Measurements from ENCODE around the gene PTPN18. TPM values are rescaled to one million over a fixed set of nuclear protein-coding genes. Genes with fewer than 3 reads are reported as not detected.

PTPN18 gene
- total and polyA plus RNA-seq, 11 donors = 9.7 to 42.5 (median 12.6) TPM

DNA sequence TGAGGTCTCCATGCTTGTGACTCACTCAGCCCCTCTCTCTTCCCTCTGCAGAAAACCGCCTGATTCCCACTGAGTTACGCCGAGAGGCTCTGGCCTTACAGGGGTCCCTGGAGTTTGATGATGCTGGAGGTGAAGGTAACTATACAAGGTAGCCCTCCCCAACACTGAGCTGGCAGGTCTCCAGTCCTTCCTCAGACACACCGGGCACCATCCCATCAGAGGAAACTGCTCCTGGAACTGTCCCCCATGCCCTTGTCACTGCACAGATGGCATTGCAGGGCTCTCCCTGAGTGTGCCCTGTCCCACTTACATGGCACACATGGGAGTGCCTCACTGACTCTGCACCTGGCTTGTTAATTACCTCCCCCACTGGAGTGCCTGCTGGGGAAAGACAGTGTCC lies 11.3 kb upstream of the PTPN18 start:
- Histone ChIP-seq H3K4me1 (peaks cover 3 to 26% (median 17%) of the 10 kb centered on the region in 12 donors), H3K36me3 (peaks cover 4 to 60% (median 48%) of the 10 kb centered on the region in 9 donors), H3K4me3 (no peak overlapping the region), H3K27me3 (no peaks in the 10 kb centered on the region), H3K9me3 (no peaks in the 10 kb centered on the region), H3K27ac (no peak overlapping the region)
- ATAC-seq = no peak
- intact Hi-C loops (cut with DNase I) = loop anchor here in 2 of 10 donors (5.0 kb wide), 2 partner anchors 162 to 467 kb away; partner anchors contain the start of genes MZT2B (in 1 of the 2) and SMPD4 (in 1 of the 2)
- DNase-seq = no peak
- WGBS, 4 donors = 90 to 97% (median 92%) methylated on average over 4 of the region's 4 CpGs
- TF ChIP-seq, protein P1, sequence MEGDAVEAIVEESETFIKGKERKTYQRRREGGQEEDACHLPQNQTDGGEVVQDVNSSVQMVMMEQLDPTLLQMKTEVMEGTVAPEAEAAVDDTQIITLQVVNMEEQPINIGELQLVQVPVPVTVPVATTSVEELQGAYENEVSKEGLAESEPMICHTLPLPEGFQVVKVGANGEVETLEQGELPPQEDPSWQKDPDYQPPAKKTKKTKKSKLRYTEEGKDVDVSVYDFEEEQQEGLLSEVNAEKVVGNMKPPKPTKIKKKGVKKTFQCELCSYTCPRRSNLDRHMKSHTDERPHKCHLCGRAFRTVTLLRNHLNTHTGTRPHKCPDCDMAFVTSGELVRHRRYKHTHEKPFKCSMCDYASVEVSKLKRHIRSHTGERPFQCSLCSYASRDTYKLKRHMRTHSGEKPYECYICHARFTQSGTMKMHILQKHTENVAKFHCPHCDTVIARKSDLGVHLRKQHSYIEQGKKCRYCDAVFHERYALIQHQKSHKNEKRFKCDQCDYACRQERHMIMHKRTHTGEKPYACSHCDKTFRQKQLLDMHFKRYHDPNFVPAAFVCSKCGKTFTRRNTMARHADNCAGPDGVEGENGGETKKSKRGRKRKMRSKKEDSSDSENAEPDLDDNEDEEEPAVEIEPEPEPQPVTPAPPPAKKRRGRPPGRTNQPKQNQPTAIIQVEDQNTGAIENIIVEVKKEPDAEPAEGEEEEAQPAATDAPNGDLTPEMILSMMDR (IDR thresholded peaks at IDR 0.05) = no peak

GRCh38 chr2:130345091-130345490 lies 10.8 kb upstream of the PTPN18 start:
- 92 to 96% (median 96%) methylated on average over 11 to 13 of the region's 13 CpGs for WGBS, 4 donors
- intact Hi-C loops (cut with DNase I) = no loop called here
- TF ChIP-seq, protein P1 (IDR thresholded peaks at IDR 0.05) = no peak
- TF ChIP-seq POLR2A (IDR thresholded peaks at IDR 0.05) = no peak

DNA sequence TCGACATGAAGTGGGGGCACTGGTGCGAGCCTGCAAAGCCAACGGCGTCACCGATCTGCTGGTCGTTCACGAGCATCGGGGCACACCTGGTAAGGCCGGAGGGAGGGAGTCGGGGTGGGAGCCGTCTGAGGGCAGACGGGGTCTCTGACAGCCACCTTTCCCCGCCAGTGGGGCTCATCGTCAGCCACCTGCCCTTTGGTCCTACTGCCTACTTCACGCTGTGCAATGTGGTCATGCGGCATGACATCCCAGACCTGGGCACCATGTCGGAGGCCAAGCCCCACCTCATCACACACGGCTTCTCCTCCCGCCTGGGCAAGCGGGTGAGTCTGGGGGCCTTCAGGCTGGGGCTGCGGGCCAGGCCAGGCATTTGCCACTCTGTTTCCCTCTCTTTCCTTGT lies 10.2 kb upstream of the PTPN18 start:
- WGBS, 4 donors = 93 to 98% (median 96%) methylated on average over 14 to 21 of the region's 21 CpGs
- Histone ChIP-seq H3K27ac (no peak overlapping the region), H3K36me3 (peaks cover 4 to 52% (median 47%) of the 10 kb centered on the region in 9 donors), H3K4me1 (peaks cover 3 to 24% (median 17%) of the 10 kb centered on the region in 12 donors), H3K4me3 (no peak overlapping the region), H3K27me3 (no peaks in the 10 kb centered on the region), H3K9me3 (no peaks in the 10 kb centered on the region)
- ATAC-seq = no peak
- no peak for DNase-seq
- TF ChIP-seq, protein P1 (IDR thresholded peaks at IDR 0.05) = no peak
- no peak for TF ChIP-seq POLR2A (IDR thresholded peaks at IDR 0.05)
- intact Hi-C loops (cut with DNase I) = no loop called here

More at GRCh38 chr2:130345091-130345490, 10.8 kb upstream of the PTPN18 start:
- no peaks in the 10 kb centered on the region for H3K27me3 ChIP-seq
- ATAC-seq (no peak), DNase-seq (no peak)
- no peak overlapping the region for H3K27ac ChIP-seq
- peaks cover 3 to 26% (median 17%) of the 10 kb centered on the region in 12 donors for H3K4me1 ChIP-seq
- no peak overlapping the region for H3K4me3 ChIP-seq
- peaks cover 4 to 57% (median 48%) of the 10 kb centered on the region in 9 donors for H3K36me3 ChIP-seq
- H3K9me3 ChIP-seq = no peaks in the 10 kb centered on the region

GRCh38 chr2:130346041-130346740 lies 9.7 kb upstream of the PTPN18 start:
- peaks cover 3 to 19% (median 14%) of the 10 kb centered on the region in 12 donors for H3K4me1 ChIP-seq
- 92 to 93% (median 93%) methylated on average over 23 to 26 of the region's 26 CpGs for WGBS, 4 donors
- DNase-seq (no peak), ATAC-seq (no peak)
- no peak overlapping the region for H3K27ac ChIP-seq
- no peaks in the 10 kb centered on the region for H3K9me3 ChIP-seq
- H3K27me3 ChIP-seq = no peaks in the 10 kb centered on the region
- TF ChIP-seq POLR2A (IDR thresholded peaks at IDR 0.05) = no peak
- TF ChIP-seq, protein P1 (IDR thresholded peaks at IDR 0.05) = no peak
- intact Hi-C loops (cut with DNase I) = no loop called here
- peaks cover 4 to 50% (median 47%) of the 10 kb centered on the region in 9 donors for H3K36me3 ChIP-seq
- H3K4me3 ChIP-seq = no peak overlapping the region

Data from heart left ventricle (tissue), 16 donors.